Activated CD4-positive, alpha-beta T cell treated with anti-CD3 and anti-CD28 coated beads, Interleukin-2, amount 50 U/mL, for 16 hours (primary cell): ENCODE results near the gene WWP2.
"Not testable (repeated sequence)": the region's sequence is repeated elsewhere in the genome, so short reads cannot be mapped to it uniquely, and the experiment has no call there.

Source experiments
- DNase-seq: peaks from one replicate; pipeline ENCODE4 v3.0.0-alpha.2; 2020

Gene WWP2

DNA sequence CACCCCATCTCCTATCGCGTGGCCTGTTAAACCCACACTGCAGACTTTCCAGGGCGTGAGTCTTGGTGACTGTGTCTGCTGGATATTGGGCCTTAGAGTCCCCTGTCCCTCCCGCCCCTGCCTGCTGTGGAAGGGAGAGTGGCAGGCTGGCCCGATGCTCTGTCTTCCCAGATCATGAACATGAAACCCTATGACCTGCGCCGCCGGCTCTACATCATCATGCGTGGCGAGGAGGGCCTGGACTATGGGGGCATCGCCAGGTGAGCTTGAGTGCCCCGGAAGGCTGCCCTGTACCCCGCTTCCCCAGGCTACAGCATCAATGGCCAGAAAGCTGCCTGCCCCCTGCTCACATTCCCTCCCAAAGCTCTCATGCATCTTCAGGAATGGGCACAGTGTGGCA, 169.5 kb downstream of the WWP2 start:
- no peak for DNase-seq

DNA sequence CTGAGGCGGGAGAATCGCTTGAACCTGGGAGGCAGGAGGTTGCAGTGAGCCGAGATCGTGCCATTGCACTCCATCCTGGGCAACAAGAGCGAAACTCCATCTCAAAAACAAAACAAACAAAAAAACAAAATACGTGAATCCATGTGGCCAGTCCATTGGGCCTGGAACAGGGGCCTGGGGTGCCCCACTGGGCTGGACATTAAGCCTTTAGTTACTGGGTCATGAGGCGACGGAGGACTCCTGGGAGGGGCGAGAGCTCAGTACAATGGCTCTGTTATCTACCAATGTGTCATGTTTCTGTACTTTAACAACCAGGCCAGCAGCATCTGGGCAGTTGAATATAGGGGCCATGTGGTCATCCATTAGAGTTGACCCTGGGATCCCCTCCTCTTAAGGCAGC, 170.1 kb downstream of the WWP2 start:
- DNase-seq = no peak

- no peak for DNase-seq
Measured at GRCh38 chr16:69932691-69933392, 170.7 kb downstream of the WWP2 start.

GRCh38 chr16:69934044-69934443, 171.9 kb downstream of the WWP2 start:
- no peak for DNase-seq

- no peak for DNase-seq
Measured at GRCh38 chr16:69934751-69935150, 172.6 kb downstream of the WWP2 start.

- no peak for DNase-seq
Measured at GRCh38 chr16:69935278-69935711, 173.2 kb downstream of the WWP2 start.

GRCh38 chr16:69935740-69936139, 173.6 kb downstream of the WWP2 start:
- DNase-seq = no peak

DNA sequence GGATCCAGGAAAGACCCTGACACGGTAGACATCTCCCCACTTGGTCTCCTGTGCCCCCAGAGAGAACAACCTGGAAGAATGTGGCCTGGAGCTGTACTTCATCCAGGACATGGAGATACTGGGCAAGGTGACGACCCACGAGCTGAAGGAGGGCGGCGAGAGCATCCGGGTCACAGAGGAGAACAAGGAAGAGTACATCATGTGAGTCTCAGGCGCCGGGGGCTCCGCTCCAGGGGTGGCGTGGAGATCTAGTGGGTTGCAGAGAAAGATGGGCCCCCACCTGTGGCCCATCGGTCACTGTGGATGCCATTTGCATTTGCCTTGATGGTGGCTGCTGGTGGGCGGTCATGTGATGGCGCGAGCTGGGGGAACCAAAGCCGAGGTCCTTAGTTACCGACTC, 174.1 kb downstream of the WWP2 start:
- no peak for DNase-seq

- DNase-seq = no peak
Measured at GRCh38 chr16:69936751-69937211, 174.6 kb downstream of the WWP2 start.

DNA sequence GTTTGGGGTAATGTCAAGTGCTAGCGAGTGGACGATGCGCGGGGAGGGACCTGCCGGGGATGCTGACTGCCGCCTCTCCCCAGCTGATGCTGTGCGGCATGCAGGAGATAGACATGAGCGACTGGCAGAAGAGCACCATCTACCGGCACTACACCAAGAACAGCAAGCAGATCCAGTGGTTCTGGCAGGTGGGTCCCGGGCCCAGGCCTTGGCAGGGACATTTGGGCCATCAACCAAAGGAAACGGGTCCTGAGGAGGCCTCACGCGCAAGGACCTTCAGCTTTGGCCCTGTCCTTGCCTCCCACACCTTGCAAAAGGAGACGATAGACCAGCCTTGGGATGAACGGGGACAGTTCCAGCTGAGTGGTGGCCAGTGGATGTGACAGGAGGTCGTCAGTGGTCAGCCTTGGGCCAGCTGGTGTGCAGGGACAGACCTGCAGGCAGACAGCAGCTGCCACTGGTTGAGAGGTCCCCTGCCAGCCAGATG, 175.4 kb downstream of the WWP2 start:
- no peak for DNase-seq

- DNase-seq = no peak
Measured at GRCh38 chr16:69938981-69939820, 177.1 kb downstream of the WWP2 start.

DNA sequence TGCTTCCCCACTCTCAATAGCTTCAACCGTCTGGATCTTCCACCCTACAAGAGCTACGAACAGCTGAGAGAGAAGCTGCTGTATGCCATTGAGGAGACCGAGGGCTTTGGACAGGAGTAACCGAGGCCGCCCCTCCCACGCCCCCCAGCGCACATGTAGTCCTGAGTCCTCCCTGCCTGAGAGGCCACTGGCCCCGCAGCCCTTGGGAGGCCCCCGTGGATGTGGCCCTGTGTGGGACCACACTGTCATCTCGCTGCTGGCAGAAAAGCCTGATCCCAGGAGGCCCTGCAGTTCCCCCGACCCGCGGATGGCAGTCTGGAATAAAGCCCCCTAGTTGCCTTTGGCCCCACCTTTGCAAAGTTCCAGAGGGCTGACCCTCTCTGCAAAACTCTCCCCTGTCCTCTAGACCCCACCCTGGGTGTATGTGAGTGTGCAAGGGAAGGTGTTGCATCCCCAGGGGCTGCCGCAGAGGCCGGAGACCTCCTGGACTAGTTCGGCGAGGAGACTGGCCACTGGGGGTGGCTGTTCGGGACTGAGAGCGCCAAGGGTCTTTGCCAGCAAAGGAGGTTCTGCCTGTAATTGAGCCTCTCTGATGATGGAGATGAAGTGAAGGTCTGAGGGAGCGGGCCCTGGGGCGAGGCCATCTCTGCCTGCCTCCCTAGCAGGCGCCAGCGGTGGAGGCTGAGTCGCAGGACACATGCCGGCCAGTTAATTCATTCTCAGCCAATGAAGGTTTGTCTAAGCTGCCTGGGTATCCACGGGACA, 177.9 kb downstream of the WWP2 start:
- DNase-seq = no peak

DNA sequence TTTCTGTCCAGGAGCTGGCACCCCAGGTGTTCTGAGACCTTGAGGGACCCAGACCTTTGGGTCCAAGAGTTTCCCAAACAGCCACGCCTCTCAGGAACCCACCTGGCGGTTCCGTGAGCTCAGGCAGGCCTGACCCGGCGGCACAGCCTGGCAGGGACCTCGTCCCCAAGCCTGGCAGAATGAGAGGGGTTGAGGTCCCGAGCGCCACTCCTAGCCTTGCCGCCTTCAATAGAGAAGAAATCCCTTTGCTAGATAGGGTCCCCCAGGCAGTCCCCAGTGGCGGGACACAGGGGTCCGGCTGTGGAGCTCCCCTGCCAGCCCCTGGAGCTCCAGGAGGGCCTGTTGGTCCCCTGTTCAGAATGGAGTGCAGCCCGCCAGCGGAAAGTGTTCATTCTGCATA, 178.5 kb downstream of the WWP2 start:
- DNase-seq = no peak

- DNase-seq = no peak
Measured at GRCh38 chr16:69941251-69942098, 179.3 kb downstream of the WWP2 start.

DNA sequence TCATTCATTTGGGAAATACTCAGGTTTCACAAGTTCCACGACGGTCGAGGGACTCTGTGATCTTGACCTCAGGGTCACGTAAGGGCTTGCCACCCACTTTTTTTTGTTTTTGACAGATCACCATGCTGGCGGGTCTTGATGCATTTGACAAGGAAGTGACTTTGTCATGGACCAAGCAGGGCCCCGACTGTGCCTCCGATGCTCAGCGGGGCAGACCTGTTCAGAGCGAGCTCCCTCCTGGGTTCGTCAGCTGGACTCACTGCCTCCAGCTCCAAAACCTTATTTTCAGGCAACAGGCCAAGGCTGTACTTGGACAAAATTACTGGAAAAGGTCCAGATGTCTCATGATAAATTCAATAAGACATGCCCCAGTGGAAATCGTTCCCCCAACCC, 180.0 kb downstream of the WWP2 start:
- no peak for DNase-seq

- no peak for DNase-seq
Measured at GRCh38 chr16:69942627-69943170, 180.6 kb downstream of the WWP2 start.

GRCh38 chr16:69943241-69944036, 181.3 kb downstream of the WWP2 start:
- not testable (repeated sequence) for DNase-seq

DNA sequence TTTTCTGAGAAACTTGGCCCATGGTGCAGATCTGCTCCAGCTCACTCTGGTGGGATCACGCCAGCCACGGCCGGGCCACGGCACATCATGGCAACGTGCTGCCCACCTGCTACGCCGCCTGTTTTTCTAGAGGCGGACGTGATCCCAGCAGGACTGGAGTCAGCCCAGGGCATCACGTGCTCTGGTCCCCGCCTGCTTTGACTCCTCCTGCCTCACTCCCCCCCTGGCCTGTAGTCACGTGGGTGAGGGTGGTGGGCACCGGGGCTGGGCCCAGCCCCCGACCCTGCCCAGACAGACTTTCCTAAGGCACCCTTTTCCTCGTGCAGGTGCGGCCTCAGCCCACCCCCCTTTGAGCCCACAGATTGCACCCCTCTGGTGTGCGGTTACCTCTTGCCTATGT, 188.3 kb downstream of the WWP2 start:
- not testable (repeated sequence) for DNase-seq

- not testable (repeated sequence) for DNase-seq
Measured at GRCh38 chr16:69951017-69951671, 189.0 kb downstream of the WWP2 start, which contains the start of gene CLEC18A. Gene CLEC18A (plus strand): TSS chr16:69951334. CDS start chr16:69951367, 33 bp downstream.

GRCh38 chr16:69951672-69952031, 189.5 kb downstream of the WWP2 start:
- not testable (repeated sequence) for DNase-seq
